Left lung (tissue), 10 donors: ENCODE results near the gene FRMD4B. TPM values are rescaled to one million over a fixed set of nuclear protein-coding genes. Genes with fewer than 3 reads are reported as not detected.
A peak's percentile ranks its signal among the peaks of the same experiment; 100 is the strongest.
"Not testable (repeated sequence)": the region's sequence is repeated elsewhere in the genome, so short reads cannot be mapped to it uniquely, and the experiment has no call there.

ENCODE experiments used
- ATAC-seq: fragments of 200-7000 bp; cut with Tn5 transposase; one replicate; pipeline ENCODE4 v1.9.1; 2020; ENCODE audit warnings: moderate library complexity
- DNase-seq, 4 donors: peaks; one replicate each; pipeline ENCODE4 v3.0.0-alpha.2; 2013 to 2020
- H3K27ac ChIP-seq, 2 donors: fragments of 200-600 bp; sonication (generic) in 1 of 2; one replicate each; pipeline versions ENCODE4 v1.5.0 to v1.8.0; 2020 to 2021
- H3K27me3 ChIP-seq, 2 donors: fragments of 200-600 bp; sonication (generic) in 1 of 2; one replicate each; pipeline versions ENCODE4 v1.5.0 to v1.8.0; 2020 to 2021
- H3K36me3 ChIP-seq, 2 donors: fragments of 200-600 bp; sonication (generic) in 1 of 2; one replicate each; pipeline versions ENCODE4 v1.5.0 to v1.8.0; 2020 to 2021
- H3K4me1 ChIP-seq, 2 donors: fragments of 200-600 bp; one replicate each; pipeline ENCODE4 v1.8.0; 2021
- H3K4me3 ChIP-seq, 2 donors: fragments of 200-600 bp; sonication (generic) in 1 of 2; one replicate each; pipeline versions ENCODE4 v1.5.0 to v1.8.0; 2020 to 2021; ENCODE audit warnings: mild to moderate bottlenecking in 1 of 2
- H3K9me3 ChIP-seq, 2 donors: fragments of 200-600 bp; sonication (generic) in 1 of 2; one replicate each; pipeline versions ENCODE4 v1.5.0 to v1.8.0; 2020 to 2021
- intact Hi-C, 2 donors: fragments of 100-400 bp; cut with DNase I; formaldehyde crosslinking; loops; one replicate each; pipeline versions ENCODE4 v1.11.2 to v1.14.2; 2022
- polyA plus RNA-seq, 6 donors: library from polyadenylated mRNA; unstranded; fragments of 120-200 nt; gene quantifications; one replicate each; pipeline ENCODE4 v1.2.1, GENCODE V29; 2013; ENCODE audit not compliant: insufficient read length in 6 of 6
- total RNA-seq, 2 donors: library from RNA; stranded (reverse); fragmentation: NEBNext Ultra II Directional; extraction: Animal tissue kit (Norgen Biotek cat#: 25700); gene quantifications; one replicate each; pipeline ENCODE4 v1.2.1, GENCODE V29; 2021
- TF ChIP-seq, protein P1 (sequence below), 2 donors: fragments of 200-600 bp; sonication (generic) in 1 of 2; IDR thresholded peaks; one replicate each; pipeline versions ENCODE4 v1.5.0 to v1.8.0; 2021; ENCODE audit warnings: antibody characterized with exemption in 2 of 2
- donor health status: DM: no; HTN: yes; CAD: no.
- donor health status: DM: no; HTN: no; CAD: no.

FRMD4B gene
- total and polyA plus RNA-seq, 8 donors = 49.0 to 78.7 (median 71.1) TPM

DNA sequence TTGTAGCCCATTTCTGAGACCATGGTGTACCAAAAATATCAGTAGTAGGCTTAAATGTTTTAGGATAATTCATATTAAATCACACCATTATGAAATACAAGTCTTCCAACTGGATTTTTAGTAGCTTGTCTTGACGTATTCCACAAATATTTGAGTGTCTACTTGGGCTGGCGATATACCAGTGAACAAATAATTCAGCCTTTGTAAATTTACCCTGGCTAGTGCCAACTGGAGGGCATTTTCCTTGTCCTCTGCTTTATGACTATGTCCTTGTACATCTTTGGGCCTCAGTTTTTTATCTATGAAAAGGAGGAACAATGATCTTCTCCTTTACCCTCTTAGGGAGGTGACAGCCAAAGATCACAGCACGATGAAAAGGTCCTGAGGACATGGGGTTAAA lies 114.8 kb downstream of the FRMD4B start:
- no peak overlapping the region for H3K27ac ChIP-seq
- H3K27me3 ChIP-seq = no peaks in the 10 kb centered on the region
- TF ChIP-seq, protein P1, sequence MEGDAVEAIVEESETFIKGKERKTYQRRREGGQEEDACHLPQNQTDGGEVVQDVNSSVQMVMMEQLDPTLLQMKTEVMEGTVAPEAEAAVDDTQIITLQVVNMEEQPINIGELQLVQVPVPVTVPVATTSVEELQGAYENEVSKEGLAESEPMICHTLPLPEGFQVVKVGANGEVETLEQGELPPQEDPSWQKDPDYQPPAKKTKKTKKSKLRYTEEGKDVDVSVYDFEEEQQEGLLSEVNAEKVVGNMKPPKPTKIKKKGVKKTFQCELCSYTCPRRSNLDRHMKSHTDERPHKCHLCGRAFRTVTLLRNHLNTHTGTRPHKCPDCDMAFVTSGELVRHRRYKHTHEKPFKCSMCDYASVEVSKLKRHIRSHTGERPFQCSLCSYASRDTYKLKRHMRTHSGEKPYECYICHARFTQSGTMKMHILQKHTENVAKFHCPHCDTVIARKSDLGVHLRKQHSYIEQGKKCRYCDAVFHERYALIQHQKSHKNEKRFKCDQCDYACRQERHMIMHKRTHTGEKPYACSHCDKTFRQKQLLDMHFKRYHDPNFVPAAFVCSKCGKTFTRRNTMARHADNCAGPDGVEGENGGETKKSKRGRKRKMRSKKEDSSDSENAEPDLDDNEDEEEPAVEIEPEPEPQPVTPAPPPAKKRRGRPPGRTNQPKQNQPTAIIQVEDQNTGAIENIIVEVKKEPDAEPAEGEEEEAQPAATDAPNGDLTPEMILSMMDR (IDR thresholded peaks at IDR 0.05) = no peak
- DNase-seq (no peak), ATAC-seq (peak; percentile 56)
- H3K9me3 ChIP-seq = no peaks in the 10 kb centered on the region
- H3K4me3 ChIP-seq = no peak overlapping the region
- intact Hi-C loops = no loop called here
- H3K36me3 ChIP-seq = no peaks in the 10 kb centered on the region
- H3K4me1 ChIP-seq = no peaks in the 10 kb centered on the region

DNA sequence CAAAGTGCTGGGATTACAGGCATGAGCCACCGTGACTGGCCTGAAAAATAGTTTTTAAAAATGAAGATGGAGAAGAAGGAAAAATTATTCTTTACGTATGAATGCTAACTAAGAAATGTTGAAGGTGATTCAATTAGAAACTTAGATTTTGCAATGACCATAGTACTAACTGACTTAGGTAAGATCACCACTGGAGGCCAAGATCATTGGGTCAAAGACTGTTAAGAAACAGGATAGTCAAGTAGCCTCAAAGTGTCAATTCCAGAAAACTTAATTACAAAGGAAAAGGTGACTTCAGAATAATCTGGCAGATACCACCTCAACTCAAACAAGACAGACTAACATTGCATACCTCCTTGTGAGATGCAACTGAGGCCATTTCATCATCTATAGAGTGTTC lies 119.3 kb downstream of the FRMD4B start:
- intact Hi-C loops = no loop called here
- H3K36me3 ChIP-seq = no peaks in the 10 kb centered on the region

DNA sequence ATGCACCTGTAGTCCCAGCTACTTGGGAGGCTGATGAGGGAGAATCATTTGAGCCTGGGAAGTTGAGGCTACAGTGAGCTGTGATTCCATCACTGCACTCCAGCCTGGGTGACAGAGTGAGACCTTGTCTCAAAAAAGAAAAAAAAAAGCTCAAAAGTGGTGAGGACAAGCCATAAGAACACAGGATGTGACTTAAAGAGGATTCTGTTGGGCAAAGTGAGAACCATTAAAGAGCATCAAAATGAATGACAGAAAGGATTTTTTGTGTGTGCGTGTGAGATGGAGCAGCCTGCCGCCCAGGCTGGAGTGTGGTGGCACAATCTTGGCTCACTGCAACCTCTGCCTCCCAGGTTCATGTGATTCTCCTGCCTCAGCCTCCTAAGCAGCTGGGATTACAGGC lies 119.8 kb downstream of the FRMD4B start:
- H3K4me1 ChIP-seq, intact Hi-C loops, H3K9me3 ChIP-seq, H3K4me3 ChIP-seq, DNase-seq, ATAC-seq, H3K27me3 ChIP-seq, H3K36me3 ChIP-seq, H3K27ac ChIP-seq: not testable (repeated sequence)

More for the DNA sequence above, 119.3 kb downstream of the FRMD4B start:
- H3K4me3 ChIP-seq = no peak overlapping the region
- H3K9me3 ChIP-seq = no peaks in the 10 kb centered on the region
- DNase-seq (no peak), ATAC-seq (no peak)
- no peak overlapping the region for H3K27ac ChIP-seq
- H3K27me3 ChIP-seq = no peaks in the 10 kb centered on the region
- TF ChIP-seq, protein P1 (IDR thresholded peaks at IDR 0.05) = no peak
- H3K4me1 ChIP-seq = no peaks in the 10 kb centered on the region

DNA sequence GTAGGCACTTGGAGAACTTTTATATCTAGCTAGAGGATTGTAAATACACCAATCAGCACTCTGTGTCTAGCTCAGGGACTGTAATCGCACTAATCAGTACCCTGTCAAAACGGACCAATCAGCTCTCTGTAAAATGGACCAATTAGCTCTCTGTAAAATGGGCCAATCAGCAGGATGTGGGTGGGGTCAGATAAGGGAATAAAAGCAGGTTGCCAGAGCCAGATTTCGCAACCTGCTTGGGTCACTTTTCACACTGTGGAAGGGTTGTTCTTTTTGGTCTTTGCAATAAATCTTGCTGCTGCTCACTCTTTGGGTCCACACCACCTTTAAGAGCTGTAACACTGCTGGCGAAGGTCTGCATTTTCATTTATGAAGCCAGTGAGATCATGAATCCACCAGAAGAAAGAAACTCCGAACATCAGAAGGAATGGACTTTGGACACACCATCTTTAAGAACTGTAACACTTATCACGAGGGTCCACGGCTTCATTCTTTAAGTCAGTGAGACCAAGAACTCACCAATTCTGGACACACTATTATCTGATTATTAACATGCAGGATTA lies 125.0 kb downstream of the FRMD4B start:
- H3K27ac ChIP-seq, intact Hi-C loops, H3K9me3 ChIP-seq, H3K4me3 ChIP-seq, DNase-seq, H3K27me3 ChIP-seq, ATAC-seq, H3K4me1 ChIP-seq: not testable (repeated sequence)
- peaks cover 0 to 13% of the 10 kb centered on the region in 2 donors for H3K36me3 ChIP-seq

DNA sequence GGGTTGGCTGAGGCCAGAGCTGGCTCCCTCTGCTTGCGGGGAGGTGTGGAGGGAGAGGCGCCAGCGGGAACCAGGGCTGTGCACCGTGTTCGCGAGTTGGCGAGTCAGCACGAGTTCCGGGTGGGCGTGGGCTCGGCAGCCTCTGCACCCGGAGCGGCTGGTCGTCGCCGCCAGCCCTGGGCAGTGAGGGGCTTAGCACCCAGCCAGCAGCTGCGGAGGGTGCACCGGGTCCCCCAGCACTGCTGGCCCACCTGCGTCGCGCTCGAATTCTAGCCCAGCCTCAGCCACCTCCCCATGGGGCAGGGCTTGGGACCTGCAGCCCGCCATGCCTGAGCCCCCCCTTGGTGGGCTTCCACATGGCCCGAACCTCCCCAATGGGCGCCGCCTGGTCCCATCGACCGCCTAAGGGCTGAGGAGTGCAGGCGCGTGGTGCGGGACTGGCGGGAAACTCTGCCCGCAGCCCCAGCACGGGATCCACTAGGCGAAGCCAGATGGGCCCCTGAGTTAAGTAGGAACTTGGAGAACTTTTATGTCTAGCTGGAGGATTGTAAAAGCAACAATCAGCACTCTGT lies 125.6 kb downstream of the FRMD4B start:
- H3K4me3 ChIP-seq = no peak overlapping the region
- H3K9me3 ChIP-seq = no peaks in the 10 kb centered on the region
- H3K27ac ChIP-seq = no peak overlapping the region
- no peak for DNase-seq
- no peaks in the 10 kb centered on the region for H3K27me3 ChIP-seq
- ATAC-seq = no peak
- no peaks in the 10 kb centered on the region for H3K4me1 ChIP-seq
- TF ChIP-seq, protein P1 (IDR thresholded peaks at IDR 0.05) = no peak
- peaks cover 0 to 13% of the 10 kb centered on the region in 2 donors for H3K36me3 ChIP-seq
- intact Hi-C loops = no loop called here

DNA sequence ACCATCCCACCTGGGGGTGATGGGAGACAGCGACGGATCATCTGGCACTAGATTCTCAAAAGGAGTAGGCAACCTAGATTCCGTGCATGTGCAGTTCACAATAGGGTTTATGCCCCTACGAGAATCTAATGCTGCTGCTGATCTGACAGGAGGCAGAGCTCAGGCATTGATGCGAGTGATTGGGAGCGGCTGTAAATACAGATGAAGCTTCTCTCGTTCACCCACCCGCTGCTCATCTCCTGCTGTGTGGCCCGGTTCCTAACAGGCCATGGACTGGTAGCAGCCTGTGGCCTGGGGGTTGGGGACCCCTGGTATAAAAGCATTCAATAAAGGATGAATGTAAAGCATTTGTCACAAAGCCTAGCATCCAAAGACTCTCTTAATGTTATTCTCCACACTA lies 126.8 kb downstream of the FRMD4B start:
- Histone ChIP-seq H3K4me1 (no peaks in the 10 kb centered on the region), H3K27ac (no peak overlapping the region), H3K27me3 (no peaks in the 10 kb centered on the region), H3K4me3 (no peak overlapping the region), H3K9me3 (no peaks in the 10 kb centered on the region), H3K36me3 (peaks cover 0 to 13% of the 10 kb centered on the region in 2 donors)
- intact Hi-C loops = no loop called here
- ATAC-seq = no peak
- no peak for DNase-seq
- TF ChIP-seq, protein P1 (IDR thresholded peaks at IDR 0.05) = no peak
